GM19240 (cell line): ENCODE measurements around the gene HAGHL.

Source experiments
- DNase-seq: peaks from one replicate; pipeline ENCODE4 v3.0.0; 2011; ENCODE audit warnings: low spot score; ENCODE audit not compliant: insufficient read length

Gene HAGHL

GRCh38 chr16:726438-727290 lies at the start of gene HAGHL, which contains the start of gene CCDC78:
Gene HAGHL, plus strand, starts transcription at chr16:727106. Its CDS starts 404 bp downstream, at chr16:727510.
Gene CCDC78, minus strand, starts transcription at chr16:726443. Its CDS starts 76 bp downstream, at chr16:726367.
- no peak for DNase-seq

GRCh38 chr16:677316-678190 lies 49.4 kb upstream of the HAGHL start:
- no peak for DNase-seq

GRCh38 chr16:678209-678857 lies 48.6 kb upstream of the HAGHL start:
- DNase-seq, result no peak

- no peak for DNase-seq
These were observed 47.8 kb upstream of the HAGHL start for GRCh38 chr16:678858-679813.

GRCh38 chr16:679814-680624 lies 46.9 kb upstream of the HAGHL start, which contains the start of gene STUB1:
Gene STUB1, plus strand, starts transcription at chr16:680410. Its CDS starts 116 bp downstream, at chr16:680526.
- peak; percentile 67 for DNase-seq

GRCh38 chr16:680625-680945 lies 46.3 kb upstream of the HAGHL start:
- no peak for DNase-seq

- DNase-seq, result no peak
These were observed 45.8 kb upstream of the HAGHL start for GRCh38 chr16:680967-681745.

GRCh38 chr16:681746-682427 lies 45.0 kb upstream of the HAGHL start:
- DNase-seq, result no peak

GRCh38 chr16:682493-683395 lies 44.2 kb upstream of the HAGHL start:
- no peak for DNase-seq

- no peak for DNase-seq
These were observed 43.4 kb upstream of the HAGHL start for GRCh38 chr16:683396-684070.

GRCh38 chr16:684071-684794 lies 42.7 kb upstream of the HAGHL start, which contains the start of gene JMJD8:
Gene JMJD8, minus strand, starts transcription at chr16:684334. Its CDS starts 15 bp downstream, at chr16:684319.
- peak; percentile 99 for DNase-seq

- DNase-seq, result no peak
These were observed 41.8 kb upstream of the HAGHL start for GRCh38 chr16:684961-685696.

- DNase-seq, result no peak
These were observed 40.9 kb upstream of the HAGHL start for GRCh38 chr16:685967-686366.

- no peak for DNase-seq
These were observed 40.2 kb upstream of the HAGHL start for GRCh38 chr16:686459-687260.
